Measurements from ENCODE around the gene DGKG.

The DGKG gene

GRCh38 chr3:186200726-186201125, 161.3 kb downstream of the DGKG start:
- DNase-seq, result no peak

DNA sequence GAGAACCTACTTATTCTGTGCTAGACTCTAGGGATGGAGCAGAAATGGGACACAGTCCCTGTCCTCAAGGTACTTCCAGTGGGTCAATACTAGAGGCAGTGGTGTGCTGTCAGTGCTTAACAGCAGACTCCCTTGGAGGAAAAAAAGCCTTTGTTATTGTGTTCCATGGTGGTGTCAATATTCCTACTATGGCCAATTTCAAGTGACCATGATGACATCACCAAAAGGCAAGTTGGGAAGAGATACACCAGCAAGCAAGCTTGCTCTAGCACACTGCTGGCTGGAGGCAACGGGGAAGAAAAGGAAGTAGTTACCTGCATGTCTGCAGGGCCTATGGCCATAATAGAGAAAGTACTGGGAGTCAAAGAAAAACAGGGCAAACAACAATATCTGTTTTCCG, 163.6 kb downstream of the DGKG start:
- DNase-seq, result no peak

DNA sequence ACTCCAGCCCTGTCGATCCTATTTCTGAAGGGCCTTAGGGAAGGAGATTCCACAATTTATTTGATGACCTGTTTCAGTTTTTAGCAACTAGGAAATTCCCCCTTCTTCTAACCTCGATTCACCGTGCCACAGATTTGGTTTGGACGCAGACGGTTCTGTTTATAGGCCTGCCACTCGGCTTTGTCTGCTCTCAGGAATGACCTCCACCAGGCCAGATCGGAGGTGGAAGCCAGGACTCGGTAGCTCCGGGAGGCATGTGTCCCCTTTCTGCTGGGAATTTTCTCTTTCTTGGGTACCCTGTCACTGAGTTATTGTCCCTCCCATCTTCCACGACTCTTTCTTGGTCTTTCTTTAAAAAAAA, 167.6 kb downstream of the DGKG start:
- DNase-seq, result no peak

DNA sequence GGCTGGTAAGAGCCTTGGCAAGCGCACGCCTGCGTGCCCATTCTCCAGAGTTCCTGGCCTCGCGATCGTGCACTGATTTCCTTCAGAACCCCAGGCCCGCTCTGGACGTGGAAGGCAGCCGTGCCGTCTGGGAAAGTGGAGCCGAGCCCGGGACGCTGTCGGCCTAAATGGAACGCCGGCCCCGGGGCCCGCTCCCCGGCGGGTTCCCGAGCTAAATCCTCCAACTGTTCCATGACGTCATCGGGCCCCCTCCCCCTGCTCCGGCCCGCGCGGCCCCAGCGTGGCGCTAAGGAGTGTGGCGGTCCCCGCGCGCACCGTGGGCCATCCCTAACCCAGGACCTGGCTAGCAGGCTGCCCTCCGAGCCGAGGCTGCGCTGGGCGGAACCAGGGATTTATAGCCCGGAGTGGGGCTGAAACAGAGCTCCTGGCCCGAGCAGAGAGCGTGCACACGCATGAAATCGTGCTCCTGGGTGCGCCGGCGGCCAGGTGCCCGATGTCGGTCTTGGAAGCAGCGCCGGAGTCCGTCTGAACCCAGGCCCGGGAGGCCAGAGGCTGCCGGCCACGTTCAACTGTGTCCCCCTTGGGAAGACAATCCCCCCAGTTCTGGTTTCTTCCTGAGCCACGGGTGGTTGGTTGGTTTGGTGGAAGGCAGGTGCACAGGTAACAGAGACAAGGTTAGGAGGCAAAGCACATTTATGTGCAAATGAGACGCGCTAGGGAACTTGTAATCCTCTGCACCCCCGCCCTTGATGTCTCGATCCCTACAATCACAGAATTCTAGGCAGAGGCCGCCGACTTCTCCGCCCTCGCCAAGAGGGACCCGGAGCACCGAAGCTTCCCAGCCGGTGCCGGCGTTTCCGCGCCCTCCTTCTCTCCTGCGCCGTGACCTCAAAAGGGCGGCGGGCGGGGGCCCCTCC, 168.2 kb downstream of the DGKG start:
- DNase-seq, result no peak

DNA sequence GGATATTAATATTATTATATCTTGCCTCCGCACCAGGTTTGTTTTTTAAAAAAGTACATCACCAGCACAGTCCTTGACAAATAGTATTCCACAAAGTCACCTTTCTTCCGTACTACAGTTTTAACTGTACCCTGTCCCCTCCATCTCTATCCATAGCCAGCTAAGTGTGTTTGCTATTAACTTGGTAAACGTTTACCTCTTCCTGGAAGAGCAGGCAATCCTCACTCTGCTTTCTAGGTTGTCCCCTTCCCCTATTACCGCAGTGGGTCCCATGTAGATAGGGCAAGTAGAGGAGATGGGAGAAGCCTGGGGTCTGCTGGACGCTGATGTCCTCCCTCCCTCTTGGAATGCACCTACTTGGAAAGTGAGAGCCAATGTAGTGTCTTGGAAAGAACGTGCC, 169.2 kb downstream of the DGKG start:
- DNase-seq, result no peak

DNA sequence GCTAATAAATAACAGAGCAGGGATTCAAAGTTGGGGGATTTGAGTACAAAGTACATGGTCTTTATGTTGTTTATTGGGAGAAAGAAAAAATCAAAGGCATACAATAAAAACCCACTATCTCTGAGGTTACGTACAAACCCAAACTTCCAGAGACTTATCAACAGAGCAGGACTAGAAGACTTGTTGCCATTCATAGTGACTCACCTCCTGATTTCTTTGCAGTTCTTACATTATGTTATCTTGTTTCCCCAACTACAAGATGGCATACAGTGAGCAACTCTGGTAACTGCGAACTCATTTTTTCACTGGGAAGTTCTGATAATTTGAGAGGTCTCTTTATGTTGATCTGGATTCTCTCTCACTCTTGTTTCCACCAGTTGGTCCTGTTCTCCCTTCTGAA, 172.5 kb downstream of the DGKG start:
- DNase-seq, result no peak

- no peak for DNase-seq
These were observed 174.4 kb downstream of the DGKG start for GRCh38 chr3:186187401-186188275.

GRCh38 chr3:186185194-186185787, 176.7 kb downstream of the DGKG start:
- no peak for DNase-seq

DNA sequence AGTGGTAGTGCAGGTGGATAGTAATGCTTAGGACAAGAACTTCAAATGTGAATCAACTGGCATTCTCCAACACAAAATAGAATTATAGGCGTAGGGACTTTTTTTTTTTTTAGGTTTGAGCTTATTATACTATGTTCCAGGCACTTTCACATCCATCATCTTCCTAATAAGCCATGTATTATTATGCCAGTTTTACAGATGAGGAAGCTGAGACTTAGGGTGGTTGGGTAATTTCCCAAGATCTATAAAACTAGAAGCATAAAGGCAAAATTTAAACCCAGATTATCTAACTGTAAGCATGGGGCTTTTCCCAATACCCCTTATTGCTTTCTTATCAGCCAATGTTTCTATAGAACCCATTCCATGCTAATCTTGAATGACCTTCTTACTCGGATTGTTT, 178.0 kb downstream of the DGKG start:
- DNase-seq, result no peak

DNA sequence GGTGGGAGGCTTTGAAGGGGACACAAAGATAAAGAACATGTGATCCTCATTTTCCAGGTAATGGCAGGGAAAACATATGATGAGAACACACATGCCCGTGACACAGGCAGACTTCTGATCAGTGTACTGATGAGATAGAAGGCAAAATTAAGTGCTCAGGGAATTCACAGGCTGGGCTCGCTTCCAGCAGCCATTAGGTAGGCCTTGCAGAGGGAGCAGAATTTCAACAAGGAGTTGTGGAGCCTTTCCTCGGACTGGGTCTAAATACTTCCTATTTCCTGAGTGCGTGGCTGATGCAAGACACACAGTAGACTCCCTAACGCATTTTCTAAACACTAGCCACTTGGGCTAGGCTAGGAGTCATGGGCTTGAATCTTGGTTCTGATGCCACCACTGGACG, 179.2 kb downstream of the DGKG start:
- no peak for DNase-seq

DNA sequence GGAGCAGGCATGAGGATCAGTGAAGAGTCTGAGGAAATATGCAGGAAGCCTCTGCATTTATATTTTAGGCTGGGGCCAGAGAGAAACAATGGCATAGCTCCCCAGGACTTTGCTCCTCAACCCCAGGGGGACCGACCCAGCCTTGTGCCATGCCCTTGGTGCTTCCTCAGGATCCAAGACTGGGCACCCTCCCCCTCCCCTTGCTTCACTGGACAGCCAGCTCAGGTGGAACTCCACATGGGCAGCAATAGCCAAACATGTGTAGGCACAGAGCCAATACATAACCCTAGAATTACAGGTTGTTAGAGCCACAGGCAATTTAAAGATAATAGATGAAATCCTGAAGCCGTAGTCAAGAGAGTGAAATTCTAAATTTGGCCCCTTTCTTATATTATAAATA, 180.1 kb downstream of the DGKG start:
- no peak for DNase-seq

- DNase-seq, result no peak
These were observed 181.0 kb downstream of the DGKG start for GRCh38 chr3:186180891-186181481.

DNA sequence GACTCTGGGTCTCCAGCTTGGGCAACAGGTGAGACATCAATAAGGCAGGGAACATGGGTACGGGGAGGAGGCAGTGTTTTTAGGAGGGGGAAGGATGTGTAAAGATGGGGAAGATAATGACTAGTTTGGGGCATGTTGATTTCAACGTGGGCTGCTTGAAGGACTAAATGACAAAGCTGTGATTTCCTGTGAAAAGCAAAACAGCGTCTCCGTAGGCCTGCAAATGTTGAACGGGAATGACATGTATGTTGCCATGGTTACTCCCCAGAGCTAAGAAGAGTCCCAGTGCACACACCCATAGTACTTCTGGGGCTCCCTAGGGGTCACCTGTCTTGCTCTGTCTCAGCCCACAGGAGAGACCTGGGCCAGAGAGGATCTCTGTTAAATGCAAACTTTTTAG, 181.9 kb downstream of the DGKG start:
- DNase-seq, result no peak

DNA sequence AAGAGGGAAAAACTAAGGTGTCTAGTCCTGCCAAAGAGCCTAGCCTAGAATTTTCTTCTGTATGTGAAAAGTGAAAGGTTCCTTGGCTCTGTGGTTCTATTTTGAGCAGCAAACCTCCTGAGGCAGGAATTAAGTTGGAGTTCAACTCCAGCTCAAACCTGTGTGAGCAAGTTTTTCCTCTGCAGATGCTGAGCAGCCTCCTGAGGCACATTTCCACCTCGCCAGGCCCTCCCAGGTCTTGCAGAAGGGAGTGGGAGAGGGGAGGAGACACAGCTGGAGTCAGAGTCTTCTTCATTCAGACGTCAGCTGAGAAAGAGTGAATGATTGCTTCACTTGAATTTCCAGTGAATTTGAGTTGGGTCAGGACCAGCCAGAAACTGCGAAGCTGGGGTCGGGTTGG, 183.6 kb downstream of the DGKG start:
- DNase-seq, result no peak

DNA sequence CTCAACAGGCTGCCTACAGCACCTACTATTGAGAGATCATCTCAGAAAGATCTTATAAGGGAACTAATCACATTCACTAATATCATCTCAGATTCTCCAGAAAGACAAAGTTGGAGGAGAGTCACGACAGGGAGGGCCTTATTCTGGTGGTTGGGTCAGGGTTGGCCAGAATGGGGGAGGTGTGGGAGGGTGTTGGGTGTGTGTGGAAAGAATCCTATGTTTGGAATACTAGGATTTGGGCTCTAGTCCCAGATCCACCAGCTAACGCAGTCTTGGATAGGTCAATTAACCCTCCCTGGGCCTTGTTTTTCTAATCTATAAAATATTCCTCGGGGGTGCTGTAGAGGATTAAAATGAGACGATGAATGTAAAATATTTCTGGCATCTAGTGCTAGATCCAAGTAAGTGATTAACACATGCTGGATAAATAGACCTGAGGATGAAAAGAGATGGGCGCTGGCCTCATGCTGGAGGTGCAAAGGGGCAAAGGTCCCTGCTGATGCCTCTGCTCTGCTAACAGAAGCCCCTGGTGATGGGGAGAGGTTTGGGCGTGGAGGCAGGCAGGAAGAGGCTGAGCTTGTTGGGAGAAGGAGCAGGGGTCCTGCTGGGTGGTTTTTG, 185.6 kb downstream of the DGKG start:
- DNase-seq, result no peak

DNA sequence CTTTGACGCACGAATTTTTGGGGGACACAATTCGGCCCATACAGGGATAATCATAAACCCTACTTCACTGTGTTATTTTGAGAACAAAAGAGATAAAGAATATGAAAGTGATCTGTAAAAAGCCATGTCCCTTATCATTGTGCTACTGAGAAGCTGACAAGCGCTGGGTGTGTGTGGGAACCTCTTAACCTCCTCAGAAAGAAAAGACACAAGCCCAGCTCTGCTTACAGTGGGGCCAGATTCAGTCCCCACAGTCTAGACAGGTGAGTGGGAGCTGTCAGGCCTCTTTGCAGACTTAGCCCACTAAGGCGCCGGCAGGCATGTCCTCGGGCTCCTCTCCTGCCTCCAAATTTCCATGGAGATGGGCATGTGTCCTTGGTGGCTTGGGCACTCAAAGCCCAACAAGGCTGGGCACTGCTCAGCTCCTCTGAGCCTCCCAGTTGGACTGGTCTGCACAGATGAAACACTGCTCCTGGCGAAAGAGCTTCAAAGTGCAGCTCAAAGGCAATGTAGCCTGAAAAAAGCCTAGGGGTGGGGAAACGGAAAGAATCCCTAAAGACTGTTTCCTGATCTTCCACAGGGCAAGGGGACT, 188.7 kb downstream of the DGKG start:
- no peak for DNase-seq

GRCh38 chr3:186172353-186172752, 189.7 kb downstream of the DGKG start:
- no peak for DNase-seq

GRCh38 chr3:186171521-186171920, 190.5 kb downstream of the DGKG start:
- DNase-seq, result no peak

DNA sequence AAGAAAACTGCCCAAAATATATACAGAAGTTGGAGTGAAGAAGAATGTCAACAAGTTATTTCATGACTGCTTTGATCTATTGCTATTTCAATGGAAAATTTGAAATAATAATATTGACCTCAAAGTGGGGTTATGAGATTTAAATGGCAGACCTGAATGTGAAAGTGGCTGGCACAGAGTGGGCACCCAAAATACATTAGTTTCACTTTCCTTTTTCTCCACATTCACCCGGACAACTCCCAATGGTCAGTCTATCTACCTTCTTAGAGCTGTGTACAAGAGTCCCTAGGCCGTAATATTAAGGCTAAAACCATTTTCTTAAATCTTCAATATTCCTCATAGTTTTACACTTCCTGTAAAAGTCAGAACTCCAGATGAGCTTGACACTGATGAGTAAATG, 191.5 kb downstream of the DGKG start:
- no peak for DNase-seq

GRCh38 chr3:186169379-186169778, 192.7 kb downstream of the DGKG start:
- no peak for DNase-seq

- DNase-seq, result no peak
These were observed 193.1 kb downstream of the DGKG start for GRCh38 chr3:186168976-186169375.

DNA sequence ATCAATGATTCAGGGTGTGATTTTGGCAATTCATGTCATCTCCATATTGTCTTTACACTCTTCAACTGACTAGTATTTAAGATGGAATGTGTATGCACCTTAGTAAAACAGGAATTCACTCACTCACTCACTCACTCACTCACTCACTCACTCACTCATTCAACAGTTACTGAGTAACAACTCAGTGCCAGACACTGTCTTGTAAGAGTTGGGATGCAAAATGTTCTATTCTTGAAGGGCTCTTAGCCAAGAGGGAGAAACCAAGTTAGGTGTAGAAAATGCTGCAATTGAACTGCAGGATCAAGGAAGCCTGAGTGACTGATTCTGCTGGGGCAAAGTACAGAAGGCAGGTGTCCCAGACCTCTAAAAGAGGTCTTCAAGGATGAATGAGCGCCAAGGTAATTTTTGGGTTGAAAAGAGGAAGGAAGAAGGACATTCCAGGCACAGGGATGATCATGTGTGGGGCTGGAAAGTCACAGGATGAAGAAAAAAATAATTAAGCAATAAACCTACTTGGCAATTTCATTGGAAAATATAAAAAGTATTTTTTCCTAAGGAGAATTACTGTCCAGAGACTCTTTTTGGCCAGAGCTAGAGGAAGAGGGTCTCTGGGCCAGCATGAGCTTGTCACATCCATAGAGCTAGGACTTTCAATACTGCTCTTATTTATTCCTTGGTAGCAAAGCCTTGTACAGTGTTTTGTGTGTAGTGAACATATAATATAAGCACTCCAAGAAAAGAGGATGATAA, 194.2 kb downstream of the DGKG start:
- DNase-seq, result no peak
